Parathyroid adenoma (tissue), 2 donors: ENCODE results near the gene PPIF.

Source experiments
- H2AFZ ChIP-seq: fragments of 300-600 bp; sonication (generic); one replicate; pipeline ENCODE4 v1.7.0; 2017; ENCODE audit warnings: antibody characterized with exemption, mild to moderate bottlenecking
- H3K27ac ChIP-seq: fragments of 300-600 bp; sonication (generic); one replicate; pipeline ENCODE4 v1.7.0; 2017
- H3K27me3 ChIP-seq: fragments of 300-600 bp; sonication (generic); one replicate; pipeline ENCODE4 v1.7.0; 2017; ENCODE audit warnings: low read length; ENCODE audit not compliant: control insufficient read depth, insufficient read depth
- H3K36me3 ChIP-seq: fragments of 300-600 bp; sonication (generic); one replicate; pipeline ENCODE4 v1.7.0; 2017; ENCODE audit warnings: low read length; ENCODE audit not compliant: control insufficient read depth, insufficient read depth
- H3K4me1 ChIP-seq: fragments of 300-600 bp; sonication (generic); one replicate; pipeline ENCODE4 v1.7.0; 2017; ENCODE audit warnings: control low read depth
- H3K4me2 ChIP-seq: fragments of 300-600 bp; sonication (generic); one replicate; pipeline ENCODE4 v1.7.0; 2017; ENCODE audit warnings: low read length
- H3K4me3 ChIP-seq: fragments of 300-600 bp; sonication (generic); one replicate; pipeline ENCODE4 v1.7.0; 2017; ENCODE audit warnings: low read depth, low read length
- H3K79me2 ChIP-seq: fragments of 300-600 bp; sonication (generic); one replicate; pipeline ENCODE4 v1.7.0; 2017; ENCODE audit warnings: control low read depth
- H3K9ac ChIP-seq: fragments of 300-600 bp; sonication (generic); one replicate; pipeline ENCODE4 v1.7.0; 2017; ENCODE audit warnings: mild to moderate bottlenecking
- H3K9me3 ChIP-seq: fragments of 300-600 bp; sonication (generic); one replicate; pipeline ENCODE4 v1.7.0; 2017; ENCODE audit warnings: low read length; ENCODE audit not compliant: control insufficient read depth
- TF ChIP-seq, protein P1 (sequence below): fragments of 300-600 bp; sonication (generic); IDR thresholded peaks from one replicate; pipeline ENCODE4 v1.7.0; 2017; ENCODE audit warnings: antibody characterized with exemption, mild to moderate bottlenecking
- donor health status: primary hyperparathyroidism.

PPIF gene

GRCh38 chr10:79349766-79350406 lies 2.6 kb downstream of the PPIF start:
- H3K9me3 ChIP-seq, result no peaks in the 10 kb centered on the region
- H3K27me3 ChIP-seq, result no peaks in the 10 kb centered on the region
- H2AFZ ChIP-seq, result no peak overlapping the region
- no peaks in the 10 kb centered on the region for H3K79me2 ChIP-seq
- H3K27ac ChIP-seq, result no peak overlapping the region
- H3K36me3 ChIP-seq, result no peaks in the 10 kb centered on the region
- no peak overlapping the region for H3K4me3 ChIP-seq
- H3K4me1 ChIP-seq, result peaks cover 19% of the 10 kb centered on the region
- no peak overlapping the region for H3K9ac ChIP-seq
- H3K4me2 ChIP-seq, result no peak overlapping the region
- TF ChIP-seq, protein P1, sequence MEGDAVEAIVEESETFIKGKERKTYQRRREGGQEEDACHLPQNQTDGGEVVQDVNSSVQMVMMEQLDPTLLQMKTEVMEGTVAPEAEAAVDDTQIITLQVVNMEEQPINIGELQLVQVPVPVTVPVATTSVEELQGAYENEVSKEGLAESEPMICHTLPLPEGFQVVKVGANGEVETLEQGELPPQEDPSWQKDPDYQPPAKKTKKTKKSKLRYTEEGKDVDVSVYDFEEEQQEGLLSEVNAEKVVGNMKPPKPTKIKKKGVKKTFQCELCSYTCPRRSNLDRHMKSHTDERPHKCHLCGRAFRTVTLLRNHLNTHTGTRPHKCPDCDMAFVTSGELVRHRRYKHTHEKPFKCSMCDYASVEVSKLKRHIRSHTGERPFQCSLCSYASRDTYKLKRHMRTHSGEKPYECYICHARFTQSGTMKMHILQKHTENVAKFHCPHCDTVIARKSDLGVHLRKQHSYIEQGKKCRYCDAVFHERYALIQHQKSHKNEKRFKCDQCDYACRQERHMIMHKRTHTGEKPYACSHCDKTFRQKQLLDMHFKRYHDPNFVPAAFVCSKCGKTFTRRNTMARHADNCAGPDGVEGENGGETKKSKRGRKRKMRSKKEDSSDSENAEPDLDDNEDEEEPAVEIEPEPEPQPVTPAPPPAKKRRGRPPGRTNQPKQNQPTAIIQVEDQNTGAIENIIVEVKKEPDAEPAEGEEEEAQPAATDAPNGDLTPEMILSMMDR, result no peak

GRCh38 chr10:79350407-79351154 lies 3.3 kb downstream of the PPIF start:
- no peaks in the 10 kb centered on the region for H3K79me2 ChIP-seq
- no peak overlapping the region for H3K9ac ChIP-seq
- H3K4me1 ChIP-seq, result peaks cover 15% of the 10 kb centered on the region
- H3K27ac ChIP-seq, result no peak overlapping the region
- H3K27me3 ChIP-seq, result no peaks in the 10 kb centered on the region
- TF ChIP-seq, protein P1, result no peak
- H3K4me3 ChIP-seq, result no peak overlapping the region
- H3K9me3 ChIP-seq, result no peaks in the 10 kb centered on the region
- no peak overlapping the region for H3K4me2 ChIP-seq
- H3K36me3 ChIP-seq, result no peaks in the 10 kb centered on the region
- no peak overlapping the region for H2AFZ ChIP-seq

- no peak overlapping the region for H3K27ac ChIP-seq
- H3K36me3 ChIP-seq, result no peaks in the 10 kb centered on the region
- no peak overlapping the region for H3K4me2 ChIP-seq
- no peak overlapping the region for H2AFZ ChIP-seq
- no peak overlapping the region for H3K4me3 ChIP-seq
- peaks cover 11% of the 10 kb centered on the region for H3K4me1 ChIP-seq
- no peaks in the 10 kb centered on the region for H3K27me3 ChIP-seq
- no peaks in the 10 kb centered on the region for H3K9me3 ChIP-seq
- H3K79me2 ChIP-seq, result no peaks in the 10 kb centered on the region
- TF ChIP-seq, protein P1, result no peak
- H3K9ac ChIP-seq, result no peak overlapping the region
These were observed 4.1 kb downstream of the PPIF start for GRCh38 chr10:79351332-79351731.

- H3K4me3 ChIP-seq, result no peak overlapping the region
These were observed 5.0 kb downstream of the PPIF start for GRCh38 chr10:79352035-79352877.

More at GRCh38 chr10:79352035-79352877, 5.0 kb downstream of the PPIF start:
- Histone ChIP-seq H3K27ac (no peak overlapping the region), H3K9ac (no peak overlapping the region), H3K27me3 (no peaks in the 10 kb centered on the region), H3K4me2 (no peak overlapping the region), H2AFZ (no peak overlapping the region), H3K4me1 (peaks cover 9% of the 10 kb centered on the region), H3K79me2 (no peaks in the 10 kb centered on the region), H3K36me3 (no peaks in the 10 kb centered on the region), H3K9me3 (no peaks in the 10 kb centered on the region)
- TF ChIP-seq, protein P1, result no peak
